BLaER1 treated with 17β-estradiol and CSF1 and Interleukin-3, amounts not matched to agents 10 nM and 100 nM (cell line): ENCODE measurements around the gene KCNH3.
A peak's percentile ranks its signal among the peaks of the same experiment; 100 is the strongest.
"Not testable (repeated sequence)": the region's sequence is repeated elsewhere in the genome, so short reads cannot be mapped to it uniquely, and the experiment has no call there.

Source experiments
- H3K27ac ChIP-seq, 11 experiments: shearing (Covaris generic); formaldehyde crosslinking; 2 replicates each; pipeline ENCODE4 v1.8.1; 2022
- H3K27me3 ChIP-seq, 11 experiments: shearing (Covaris generic); formaldehyde crosslinking; 2 replicates each; pipeline ENCODE4 v1.8.1; 2022
- H3K36me3 ChIP-seq, 11 experiments: shearing (Covaris generic); formaldehyde crosslinking; 2 replicates each; pipeline ENCODE4 v1.8.1; 2022
- H3K4me1 ChIP-seq, 10 experiments: shearing (Covaris generic); formaldehyde crosslinking; 2 replicates each; pipeline ENCODE4 v1.8.1; 2022
- H3K4me2 ChIP-seq, 11 experiments: shearing (Covaris generic); formaldehyde crosslinking; 2 replicates each; pipeline ENCODE4 v1.8.1; 2022
- H3K4me3 ChIP-seq, 10 experiments: shearing (Covaris generic); formaldehyde crosslinking; 2 replicates each; pipeline ENCODE4 v1.8.1; 2022
- H3K9ac ChIP-seq, 11 experiments: shearing (Covaris generic); formaldehyde crosslinking; 2 replicates each; pipeline ENCODE4 v1.8.1; 2022
- H3K9me3 ChIP-seq, 11 experiments: shearing (Covaris generic); formaldehyde crosslinking; replicated peaks in 1 of 11; 2 replicates each; pipeline ENCODE4 v1.8.1; 2022
- H4K20me1 ChIP-seq, 11 experiments: shearing (Covaris generic); formaldehyde crosslinking; 2 replicates each; pipeline ENCODE4 v1.8.1; 2022
- Cebpa-rat ChIP-seq, 11 experiments: shearing (Covaris generic); IDR thresholded peaks; 2 replicates each; pipeline ENCODE4 v1.8.1; 2022

The KCNH3 gene

DNA sequence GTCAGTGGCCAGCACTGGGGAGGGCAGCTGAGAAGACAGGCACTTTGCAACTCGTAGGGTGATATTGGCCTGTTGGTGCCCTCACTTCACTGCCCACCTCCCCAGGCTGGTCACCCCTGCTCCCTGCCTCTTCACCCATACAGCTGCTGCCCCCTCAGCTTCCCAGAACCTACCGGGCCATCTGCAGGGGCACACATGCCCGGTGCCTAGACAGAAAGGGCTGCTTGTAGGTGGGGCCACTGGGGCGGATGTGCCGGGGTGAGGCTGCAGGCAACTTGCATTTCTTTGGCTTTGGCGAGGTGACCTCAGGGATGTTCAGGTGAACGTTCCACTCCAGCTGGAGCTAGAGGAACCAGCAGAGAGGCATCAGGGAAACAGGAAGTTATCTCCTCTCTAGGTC is 49.5 kb downstream of the KCNH3 start:
- peaks cover 0 to 7% (median 0%) of the 10 kb centered on the region in 11 experiments; a peak in 2 of 22 replicates for H4K20me1 ChIP-seq
- H3K27me3 ChIP-seq: no peaks in the 10 kb centered on the region
- peaks cover 8 to 66% (median 44%) of the 10 kb centered on the region in 11 experiments; a peak in 21 of 22 replicates for H3K36me3 ChIP-seq
- peaks cover 33 to 42% (median 39%) of the 10 kb centered on the region in 10 experiments for H3K4me1 ChIP-seq
- H3K4me2 ChIP-seq: peak overlapping the region in 8 of 11 experiments; percentile 11 to 78 (median 56); a peak in 14 of 22 replicates
- H3K9ac ChIP-seq: peak overlapping the region in 2 of 11 experiments; percentile 26 to 38; a peak in 3 of 22 replicates
- H3K27ac ChIP-seq: peak overlapping the region in 8 of 11 experiments; percentile 29 to 59 (median 42); a peak in 12 of 22 replicates
- H3K9me3 ChIP-seq: peaks cover 10 to 30% (median 26%) of the 10 kb centered on the region in 11 experiments
- no peak overlapping the region for H3K4me3 ChIP-seq
- TF ChIP-seq Cebpa-rat (IDR thresholded peaks at IDR 0.05): no peak

GRCh38 chr12:49588721-49589516 is 50.1 kb downstream of the KCNH3 start:
- H3K4me3 ChIP-seq: no peak overlapping the region
- peaks cover 10 to 32% (median 26%) of the 10 kb centered on the region in 11 experiments for H3K9me3 ChIP-seq
- peaks cover 27 to 40% (median 33%) of the 10 kb centered on the region in 10 experiments for H3K4me1 ChIP-seq
- peaks cover 0 to 7% (median 0%) of the 10 kb centered on the region in 11 experiments; a peak in 2 of 22 replicates for H4K20me1 ChIP-seq
- H3K27ac ChIP-seq: peak overlapping the region in 8 of 11 experiments; percentile 29 to 59 (median 42); a peak in 13 of 22 replicates
- H3K36me3 ChIP-seq: peaks cover 8 to 66% (median 43%) of the 10 kb centered on the region in 11 experiments; a peak in 21 of 22 replicates
- H3K27me3 ChIP-seq: no peaks in the 10 kb centered on the region
- H3K4me2 ChIP-seq: peak overlapping the region in 8 of 11 experiments; percentile 11 to 78 (median 56); a peak in 15 of 22 replicates
- TF ChIP-seq Cebpa-rat (IDR thresholded peaks at IDR 0.05): no peak
- peak overlapping the region in 3 of 11 experiments; percentile 11 to 38 (median 26); a peak in 4 of 22 replicates for H3K9ac ChIP-seq

GRCh38 chr12:49598527-49598926 is 59.7 kb downstream of the KCNH3 start:
- Histone ChIP-seq H3K4me2 (0 out of 22 replicates have a peak overlapping the region, but pooled peaks of 1 of the 11 experiments have one; percentile 5), H3K4me1 (peaks cover 0 to 6% (median 0%) of the 10 kb centered on the region in 10 experiments; a peak in 3 of 20 replicates), H3K36me3 (peaks cover 0 to 24% (median 8%) of the 10 kb centered on the region in 11 experiments; a peak in 14 of 22 replicates), H3K27ac (no peak overlapping the region), H3K9ac (no peak overlapping the region), H3K4me3 (no peak overlapping the region), H3K27me3 (no peaks in the 10 kb centered on the region), H3K9me3 (0 out of 22 replicates have a peak, but pooled peaks cover 0 to under 1% (median 0%) of the 10 kb centered on the region in 11 experiments), H4K20me1 (peaks cover 0 to 6% (median 0%) of the 10 kb centered on the region in 11 experiments; a peak in 2 of 22 replicates)
- no peak for TF ChIP-seq Cebpa-rat (IDR thresholded peaks at IDR 0.05)

DNA sequence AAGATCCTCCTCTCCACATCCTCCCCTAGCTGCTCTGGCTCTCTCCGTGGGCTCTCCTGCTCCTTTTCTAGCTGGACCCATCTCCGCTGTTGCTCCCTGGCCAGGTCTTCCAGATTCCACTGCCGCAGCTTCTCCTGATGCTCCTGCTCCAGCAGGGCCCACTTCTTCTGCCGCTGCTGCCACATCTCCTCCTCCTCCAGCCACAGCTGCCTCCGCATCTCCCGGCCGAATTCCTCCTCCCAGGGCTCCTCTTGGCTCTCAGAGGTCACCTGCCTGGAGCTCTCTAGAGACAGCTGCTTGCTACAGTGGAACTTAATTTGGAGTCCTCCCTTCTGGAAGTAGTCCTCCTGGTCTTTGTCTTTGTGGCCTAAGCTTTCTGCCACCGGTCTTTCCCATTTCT is 61.1 kb downstream of the KCNH3 start:
- H3K4me1 ChIP-seq: peaks cover 2 to 11% (median 5%) of the 10 kb centered on the region in 10 experiments; a peak in 17 of 20 replicates
- peaks cover 0 to 22% (median 8%) of the 10 kb centered on the region in 11 experiments; a peak in 14 of 22 replicates for H3K36me3 ChIP-seq
- no peak overlapping the region for H3K9ac ChIP-seq
- H3K27me3 ChIP-seq: no peaks in the 10 kb centered on the region
- peaks cover 0 to 10% (median 0%) of the 10 kb centered on the region in 11 experiments; a peak in 3 of 22 replicates for H4K20me1 ChIP-seq
- no peak overlapping the region for H3K4me2 ChIP-seq
- no peaks in the 10 kb centered on the region for H3K9me3 ChIP-seq
- no peak overlapping the region for H3K4me3 ChIP-seq
- no peak overlapping the region for H3K27ac ChIP-seq
- no peak for TF ChIP-seq Cebpa-rat (IDR thresholded peaks at IDR 0.05)

DNA sequence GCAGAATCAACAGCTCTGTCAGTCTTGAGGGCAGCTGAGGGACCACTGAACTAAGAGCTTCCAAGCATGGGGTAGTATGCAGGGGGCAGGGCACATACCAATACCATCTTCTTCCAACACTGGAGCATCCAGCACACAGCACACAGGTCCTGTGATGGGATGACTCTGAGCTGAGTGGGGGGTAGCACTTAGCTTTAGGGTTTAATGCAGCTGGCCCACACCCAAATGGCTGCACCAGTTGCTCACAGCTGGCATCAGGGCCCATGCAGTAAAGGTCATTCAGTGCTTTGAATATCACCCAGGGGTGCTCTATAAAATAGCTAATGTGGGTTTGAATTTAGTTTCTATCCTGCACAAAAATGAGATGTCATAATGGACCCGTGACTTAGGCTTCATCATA is 64.9 kb downstream of the KCNH3 start:
- no peak overlapping the region for H3K4me3 ChIP-seq
- peaks cover 0 to 10% (median 0%) of the 10 kb centered on the region in 11 experiments; a peak in 3 of 22 replicates for H4K20me1 ChIP-seq
- peaks cover 0 to 22% (median 8%) of the 10 kb centered on the region in 11 experiments; a peak in 12 of 22 replicates for H3K36me3 ChIP-seq
- no peak for TF ChIP-seq Cebpa-rat (IDR thresholded peaks at IDR 0.05)
- no peak overlapping the region for H3K4me2 ChIP-seq
- peaks cover 0 to under 1% (median 0%) of the 10 kb centered on the region in 11 experiments; a peak in 1 of 22 replicates for H3K9me3 ChIP-seq
- peaks cover 8 to 29% (median 19%) of the 10 kb centered on the region in 10 experiments; a peak in 19 of 20 replicates for H3K4me1 ChIP-seq
- no peak overlapping the region for H3K9ac ChIP-seq
- no peaks in the 10 kb centered on the region for H3K27me3 ChIP-seq
- no peak overlapping the region for H3K27ac ChIP-seq

- no peak overlapping the region for H3K9ac ChIP-seq
- no peak for TF ChIP-seq Cebpa-rat (IDR thresholded peaks at IDR 0.05)
- H3K4me2 ChIP-seq: peak overlapping the region; percentile 14 to 45 (median 36); a peak in 16 of 22 replicates
- no peaks in the 10 kb centered on the region for H3K27me3 ChIP-seq
- H3K9me3 ChIP-seq: peaks cover 3 to 12% (median 8%) of the 10 kb centered on the region in 11 experiments; a peak in 17 of 22 replicates
- no peak overlapping the region for H3K4me3 ChIP-seq
- peaks cover 8 to 29% (median 19%) of the 10 kb centered on the region in 10 experiments; a peak in 19 of 20 replicates for H3K4me1 ChIP-seq
- peaks cover 0 to 18% (median 6%) of the 10 kb centered on the region in 11 experiments; a peak in 12 of 22 replicates for H3K36me3 ChIP-seq
- H4K20me1 ChIP-seq: peaks cover 0 to 10% (median 0%) of the 10 kb centered on the region in 11 experiments; a peak in 3 of 22 replicates
- no peak overlapping the region for H3K27ac ChIP-seq
Measured at GRCh38 chr12:49604856-49605255, 66.0 kb downstream of the KCNH3 start.

DNA sequence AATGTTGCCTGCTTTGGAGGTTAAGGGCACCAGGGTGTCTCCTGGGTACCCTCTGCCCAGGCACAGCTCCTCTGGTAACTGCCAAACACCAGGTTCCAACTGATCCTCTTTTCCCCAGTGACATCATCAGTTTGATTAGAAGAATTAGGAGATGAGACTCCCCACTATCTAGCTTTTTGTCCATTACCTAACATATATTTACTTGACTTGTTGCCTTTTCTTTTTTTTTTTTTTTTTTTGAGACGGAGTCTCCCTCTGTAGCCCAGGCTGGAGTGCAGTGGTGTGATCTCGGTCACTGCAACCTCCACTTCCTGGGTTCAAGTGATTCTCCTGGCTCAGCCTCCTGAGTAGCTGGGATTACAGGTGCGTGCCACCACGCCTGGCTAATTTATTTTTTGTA is 66.7 kb downstream of the KCNH3 start, which contains the start of gene FAM186B:
Gene FAM186B, minus strand, starts transcription at position 101 of the 400 bp plus-strand sequence. CDS start 162 bp downstream, outside the sequence.
- not testable (repeated sequence) for H3K4me3 ChIP-seq, H3K9ac ChIP-seq, H3K27me3 ChIP-seq, H4K20me1 ChIP-seq, H3K27ac ChIP-seq
- H3K9me3 ChIP-seq: peaks cover 10 to 18% (median 15%) of the 10 kb centered on the region in 11 experiments
- H3K36me3 ChIP-seq: peaks cover 0 to 11% (median 2%) of the 10 kb centered on the region in 11 experiments; a peak in 10 of 22 replicates
- H3K4me2 ChIP-seq: peak within 1 kb of the TSS; percentile 27 to 56 (median 41); a peak in 20 of 22 replicates
- H3K4me1 ChIP-seq: peaks cover 8 to 29% (median 19%) of the 10 kb centered on the region in 10 experiments; a peak in 19 of 20 replicates
